ENCODE results near the gene ST3GAL4.

Gene ST3GAL4

GRCh38 chr11:126462422-126462821 lies 106.9 kb downstream of the ST3GAL4 start:
- TF ChIP-seq, protein P1, sequence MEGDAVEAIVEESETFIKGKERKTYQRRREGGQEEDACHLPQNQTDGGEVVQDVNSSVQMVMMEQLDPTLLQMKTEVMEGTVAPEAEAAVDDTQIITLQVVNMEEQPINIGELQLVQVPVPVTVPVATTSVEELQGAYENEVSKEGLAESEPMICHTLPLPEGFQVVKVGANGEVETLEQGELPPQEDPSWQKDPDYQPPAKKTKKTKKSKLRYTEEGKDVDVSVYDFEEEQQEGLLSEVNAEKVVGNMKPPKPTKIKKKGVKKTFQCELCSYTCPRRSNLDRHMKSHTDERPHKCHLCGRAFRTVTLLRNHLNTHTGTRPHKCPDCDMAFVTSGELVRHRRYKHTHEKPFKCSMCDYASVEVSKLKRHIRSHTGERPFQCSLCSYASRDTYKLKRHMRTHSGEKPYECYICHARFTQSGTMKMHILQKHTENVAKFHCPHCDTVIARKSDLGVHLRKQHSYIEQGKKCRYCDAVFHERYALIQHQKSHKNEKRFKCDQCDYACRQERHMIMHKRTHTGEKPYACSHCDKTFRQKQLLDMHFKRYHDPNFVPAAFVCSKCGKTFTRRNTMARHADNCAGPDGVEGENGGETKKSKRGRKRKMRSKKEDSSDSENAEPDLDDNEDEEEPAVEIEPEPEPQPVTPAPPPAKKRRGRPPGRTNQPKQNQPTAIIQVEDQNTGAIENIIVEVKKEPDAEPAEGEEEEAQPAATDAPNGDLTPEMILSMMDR (IDR thresholded peaks at IDR 0.05; ENCODE audit: extremely low read depth, missing control alignments): no peak
- no peak for DNase-seq (ENCODE audit: low spot score)
